GM19023 (cell line): ENCODE data around the gene AGO1.
"Not testable (repeated sequence)": the region's sequence is repeated elsewhere in the genome, so short reads cannot be mapped to it uniquely, and the experiment has no call there.

Experiments used
- ATAC-seq: cut with Tn5 transposase; IDR thresholded peaks from one replicate; pipeline ENCODE4 v1.9.1; 2021; ENCODE audit warnings: mild to moderate bottlenecking, moderate library complexity; ENCODE audit not compliant: unreplicated experiment

The AGO1 gene

DNA sequence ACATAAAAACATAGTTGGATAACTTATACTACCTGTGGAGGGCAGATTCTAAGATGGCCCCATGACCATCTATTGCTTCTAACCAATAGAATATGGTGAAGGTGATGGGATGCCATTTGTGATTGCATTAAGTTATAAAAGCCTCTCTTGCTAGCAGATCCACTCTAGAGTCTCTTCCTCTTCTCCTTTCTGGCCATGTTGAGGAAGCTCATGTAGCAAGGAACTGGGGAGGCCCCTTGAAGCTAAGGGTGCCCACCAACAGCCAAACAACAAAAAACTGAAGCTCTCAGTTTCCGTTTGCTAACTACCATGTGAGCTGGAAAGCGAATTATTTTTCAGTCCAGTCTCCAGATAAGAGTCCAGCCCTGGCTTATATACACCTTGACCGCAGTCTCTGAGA lies 16.0 kb upstream of the AGO1 start:
- no peak for ATAC-seq

- ATAC-seq = not testable (repeated sequence)
Measured at GRCh38 chr1:35869245-35869950, 13.6 kb upstream of the AGO1 start.

- ATAC-seq = no peak
Measured at GRCh38 chr1:35870651-35871309, 12.2 kb upstream of the AGO1 start.

DNA sequence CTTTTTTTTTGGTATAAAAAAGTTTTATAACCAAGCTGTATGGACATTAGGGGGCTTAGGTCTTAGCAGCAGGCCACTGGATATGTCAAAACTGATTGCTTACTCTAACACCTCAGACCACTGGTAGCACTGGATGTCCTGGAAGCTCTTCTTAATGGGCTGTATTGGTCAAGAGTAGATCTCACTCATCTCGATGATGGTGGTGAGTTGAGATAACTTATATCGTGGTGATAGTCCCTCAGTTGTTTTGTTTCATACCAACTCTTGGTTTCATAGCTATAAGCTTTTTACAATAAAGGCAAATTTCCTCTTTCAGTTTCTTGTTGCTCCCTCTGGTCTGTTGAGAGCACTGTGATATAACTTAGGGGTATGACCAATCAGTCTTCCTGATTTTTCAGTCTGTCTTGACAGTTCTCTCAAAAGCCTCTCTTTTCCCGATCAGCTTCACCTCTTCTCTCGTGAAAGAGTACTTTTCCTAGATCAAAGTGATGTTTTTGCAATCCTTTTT lies 9.7 kb upstream of the AGO1 start:
- no peak for ATAC-seq

GRCh38 chr1:35874115-35874514 lies 8.9 kb upstream of the AGO1 start:
- not testable (repeated sequence) for ATAC-seq

DNA sequence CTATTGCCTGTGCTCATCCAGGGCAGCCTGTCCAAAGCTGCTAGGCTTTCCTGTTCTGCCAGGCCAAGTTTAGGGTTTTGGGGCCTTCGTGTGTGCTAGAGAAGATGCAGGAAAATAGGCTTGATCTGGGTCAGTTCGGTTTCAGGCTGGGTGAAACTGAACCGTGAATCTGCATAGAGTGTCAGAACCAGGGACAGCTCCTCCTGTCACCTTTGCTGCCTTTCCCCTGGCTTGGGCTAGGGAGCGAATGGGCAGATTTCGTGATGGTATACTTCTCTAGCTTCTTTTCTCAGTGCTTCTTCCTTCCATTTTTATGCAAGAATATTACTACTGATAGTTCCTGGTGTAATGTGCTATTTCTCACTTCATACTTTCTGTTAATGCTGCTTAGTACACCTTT lies 6.0 kb upstream of the AGO1 start:
- ATAC-seq = no peak

GRCh38 chr1:35881850-35882273 lies 1.1 kb upstream of the AGO1 start:
- no peak for ATAC-seq

- no peak for ATAC-seq
Measured at GRCh38 chr1:35882586-35882944, 444 bp upstream of the AGO1 start.

DNA sequence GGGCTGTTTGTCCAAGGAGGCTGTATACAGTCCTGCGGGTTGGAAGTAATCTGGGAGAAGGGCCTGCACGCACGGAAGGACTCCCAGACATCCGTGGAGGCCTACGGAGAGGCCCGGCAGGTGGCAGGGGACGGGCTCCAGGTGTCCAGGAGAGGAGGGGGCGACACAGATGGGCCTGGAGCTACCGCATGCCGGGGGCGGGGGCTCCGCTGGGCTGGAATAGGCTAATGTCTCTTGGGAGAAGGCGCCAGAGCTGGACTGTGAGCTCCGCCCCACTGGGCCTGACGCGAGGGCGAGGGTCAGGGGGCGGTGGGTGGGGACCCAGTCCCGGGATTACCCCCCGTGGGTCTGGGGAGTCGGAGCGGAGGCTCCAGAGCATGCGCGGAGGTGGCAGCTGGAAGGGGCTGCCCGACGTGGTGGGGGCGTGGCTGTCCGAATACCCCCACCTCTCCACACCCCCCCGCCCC lies 659 bp downstream of the AGO1 start:
- ATAC-seq = peak; percentile 21

- no peak for ATAC-seq
Measured at GRCh38 chr1:35884934-35885333, 1.9 kb downstream of the AGO1 start.

- ATAC-seq = no peak
Measured at GRCh38 chr1:35885961-35886558, 3.1 kb downstream of the AGO1 start.

- no peak for ATAC-seq
Measured at GRCh38 chr1:35886577-35887431, 3.8 kb downstream of the AGO1 start.

DNA sequence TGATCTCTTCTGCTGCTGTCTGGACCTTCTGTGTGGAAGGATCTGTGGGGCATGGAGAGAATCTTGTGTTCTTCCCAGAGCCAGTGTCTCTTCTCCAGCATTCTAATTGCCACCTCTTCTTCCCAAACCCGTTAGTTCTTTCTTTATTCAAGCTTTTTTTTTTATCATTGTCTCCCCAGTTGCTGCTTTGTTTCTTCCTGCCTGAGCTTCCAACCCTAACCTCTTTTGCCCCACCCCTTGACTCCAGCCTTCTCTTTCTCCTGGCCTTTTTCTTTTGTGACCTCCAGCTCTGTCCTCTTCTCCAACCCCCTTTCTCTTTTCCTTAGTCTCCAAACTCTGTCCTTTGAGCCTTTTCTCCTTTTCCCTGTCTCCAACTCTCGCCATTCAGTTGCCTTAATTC lies 4.5 kb downstream of the AGO1 start:
- ATAC-seq = no peak

GRCh38 chr1:35888255-35888654 lies 5.2 kb downstream of the AGO1 start:
- no peak for ATAC-seq

DNA sequence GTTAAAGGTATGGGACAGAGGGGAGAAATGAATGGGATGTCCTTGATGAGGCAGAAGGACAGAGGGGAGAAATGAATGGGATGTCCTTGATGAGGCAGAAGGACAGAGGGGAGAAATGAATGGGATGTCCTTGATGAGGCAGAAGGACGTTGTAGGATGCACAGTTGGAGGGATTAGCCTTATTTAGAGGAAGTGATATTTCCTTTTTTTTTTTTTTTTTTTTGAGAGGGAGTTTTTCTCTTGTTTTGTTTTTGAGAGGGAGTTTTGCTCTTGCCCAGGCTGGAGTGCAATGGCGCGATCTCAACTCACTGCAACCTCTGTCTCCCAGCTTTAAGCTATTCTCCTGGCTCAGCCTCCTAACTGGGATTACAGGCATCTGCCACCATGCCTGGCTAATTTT lies 6.0 kb downstream of the AGO1 start:
- not testable (repeated sequence) for ATAC-seq

DNA sequence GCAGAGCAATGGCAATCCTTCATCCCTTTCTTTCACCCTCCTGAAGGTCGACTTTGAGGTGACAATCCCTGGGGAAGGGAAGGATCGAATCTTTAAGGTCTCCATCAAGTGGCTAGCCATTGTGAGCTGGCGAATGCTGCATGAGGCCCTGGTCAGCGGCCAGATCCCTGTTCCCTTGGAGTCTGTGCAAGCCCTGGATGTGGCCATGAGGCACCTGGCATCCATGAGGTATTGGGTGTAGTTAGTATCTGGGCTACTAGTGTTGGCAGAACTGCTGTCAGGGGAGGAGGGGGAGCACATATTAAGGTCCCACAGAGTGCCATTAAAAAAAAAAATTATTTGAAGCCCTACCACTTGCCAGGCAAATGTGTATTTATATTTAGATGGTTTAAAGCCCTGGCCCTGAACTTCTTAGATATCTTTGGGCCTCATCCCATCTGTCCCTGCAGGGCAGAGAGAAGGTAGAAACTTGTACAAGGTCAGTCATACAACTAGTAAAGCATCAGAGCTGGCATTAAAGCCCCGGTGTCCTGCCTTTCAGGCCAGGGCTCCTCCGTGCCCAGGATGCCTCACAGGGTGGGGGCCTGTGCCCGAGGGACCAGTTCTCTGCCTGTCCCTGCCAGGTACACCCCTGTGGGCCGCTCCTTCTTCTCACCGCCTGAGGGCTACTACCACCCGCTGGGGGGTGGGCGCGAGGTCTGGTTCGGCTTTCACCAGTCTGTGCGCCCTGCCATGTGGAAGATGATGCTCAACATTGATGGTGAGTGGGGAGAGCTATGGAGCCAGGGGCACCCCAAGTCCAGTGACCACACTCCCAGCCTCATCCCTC lies 10.3 kb downstream of the AGO1 start:
- no peak for ATAC-seq

DNA sequence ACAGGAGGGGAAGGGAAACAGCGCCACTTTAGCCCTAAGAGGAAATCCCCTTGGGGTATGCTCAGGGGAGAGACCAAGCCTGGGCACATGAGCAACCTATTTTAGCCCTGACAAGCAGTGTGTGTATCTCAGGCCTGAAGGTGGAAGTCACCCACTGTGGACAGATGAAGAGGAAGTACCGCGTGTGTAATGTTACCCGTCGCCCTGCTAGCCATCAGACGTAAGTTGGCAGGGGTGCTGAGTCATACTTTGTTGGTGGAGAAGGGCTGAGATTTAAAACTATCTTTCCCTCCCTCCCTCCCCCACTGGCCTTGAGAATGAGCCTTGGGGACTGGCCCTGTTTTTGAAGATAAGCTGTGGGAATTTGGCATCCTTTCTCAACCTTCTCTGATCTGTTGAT lies 11.2 kb downstream of the AGO1 start:
- ATAC-seq = peak; percentile 81

- no peak for ATAC-seq
Measured at GRCh38 chr1:35894656-35895055, 11.6 kb downstream of the AGO1 start.

GRCh38 chr1:35899941-35900340 lies 16.9 kb downstream of the AGO1 start:
- ATAC-seq = no peak

DNA sequence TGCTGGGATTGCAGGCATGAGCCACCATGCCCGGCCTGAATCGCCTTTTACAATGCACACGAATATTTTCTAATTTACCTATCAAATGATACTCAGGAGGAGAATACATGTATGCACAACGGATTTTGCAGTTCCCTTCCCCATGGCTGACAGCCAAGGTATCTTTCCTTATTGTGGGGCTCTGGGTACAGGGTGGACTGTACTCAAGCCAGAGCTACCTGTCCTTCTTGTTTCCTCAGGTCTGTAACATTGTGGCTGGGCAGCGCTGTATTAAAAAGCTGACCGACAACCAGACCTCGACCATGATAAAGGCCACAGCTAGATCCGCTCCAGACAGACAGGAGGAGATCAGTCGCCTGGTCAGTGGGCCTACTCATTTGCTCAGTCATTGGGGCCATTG lies 18.2 kb downstream of the AGO1 start:
- ATAC-seq = no peak
